A673 (cell line): ENCODE measurements around the gene FGFBP1. TPM values are rescaled to one million over a fixed set of nuclear protein-coding genes. Genes with fewer than 3 reads are reported as not detected.

Source experiments
- Bru-seq: library from RNA; stranded (reverse); fragments of 400-500 nt; gene quantifications from one replicate; lab custom pipeline; 2021; lab: Mats Ljungman, UMichigan
- BruChase-seq, 2 experiments: library from RNA; stranded (reverse); fragments of 400-500 nt; gene quantifications; one replicate each; lab custom pipeline; 2021; lab: Mats Ljungman, UMichigan
- BruUV-seq: library from RNA; stranded (reverse); fragments of 400-500 nt; replicated peaks from 2 replicates; lab custom pipeline; 2021; lab: Mats Ljungman, UMichigan
- CTCF ChIA-PET: fragments of 300-600 bp; sonication (Branson Sonifier 250); formaldehyde crosslinking; loops from one replicate; lab custom pipeline; 2022; ENCODE audit warnings: antibody characterized with exemption; lab: Charles Lee
- POLR2A ChIA-PET: fragments of 300-600 bp; sonication (Branson Sonifier 250); formaldehyde crosslinking; loops from one replicate; lab custom pipeline; 2022; ENCODE audit warnings: antibody characterized with exemption; ENCODE audit not compliant: low non-redundant PET; lab: Charles Lee
- DNase-seq: peaks from one replicate; pipeline ENCODE4 v3.0.0-alpha.2; 2015; ENCODE audit warnings: low spot score
- H3K27ac ChIP-seq: fragments of 200-600 bp; sonication (generic); 2 replicates; pipeline ENCODE4 v1.5.1; 2016; ENCODE audit warnings: mixed run types, low read depth, mild to moderate bottlenecking, mixed read lengths, antibody characterized with exemption, low read length; ENCODE audit not compliant: poor library complexity, severe bottlenecking
- H3K27me3 ChIP-seq: fragments of 200-600 bp; sonication (generic); replicated peaks from 2 replicates; pipeline ENCODE4 v1.6.1; 2017; ENCODE audit warnings: mixed run types, low read depth, mild to moderate bottlenecking, mixed read lengths, antibody characterized with exemption, low read length; ENCODE audit not compliant: insufficient read depth, poor library complexity
- H3K36me3 ChIP-seq: fragments of 200-600 bp; sonication (generic); 2 replicates; pipeline ENCODE4 v1.6.1; 2016; ENCODE audit warnings: mixed run types, mild to moderate bottlenecking, mixed read lengths, antibody characterized with exemption, low read length; ENCODE audit not compliant: insufficient read depth, poor library complexity, severe bottlenecking
- H3K4me1 ChIP-seq: fragments of 200-600 bp; sonication (generic); 2 replicates; pipeline ENCODE4 v1.6.1; 2017; ENCODE audit warnings: mixed run types, mild to moderate bottlenecking, mixed read lengths, antibody characterized with exemption, low read length; ENCODE audit not compliant: insufficient read depth, poor library complexity, severe bottlenecking
- H3K4me3 ChIP-seq: fragments of 200-600 bp; sonication (generic); 2 replicates; pipeline ENCODE4 v1.5.1; 2016; ENCODE audit warnings: low read depth, mixed run types, mild to moderate bottlenecking, mixed read lengths, low read length; ENCODE audit not compliant: poor library complexity, severe bottlenecking
- H3K9me3 ChIP-seq: fragments of 200-600 bp; sonication (generic); 2 replicates; pipeline ENCODE4 v1.6.1; 2016; ENCODE audit warnings: mixed run types, low read depth, mild to moderate bottlenecking, mixed read lengths, antibody characterized with exemption, low read length; ENCODE audit not compliant: poor library complexity, severe bottlenecking
- EZH2 ChIP-seq: fragments of 200-600 bp; sonication (generic); IDR thresholded peaks from 2 replicates; pipeline ENCODE4 v1.6.1; 2017; ENCODE audit warnings: borderline replicate concordance, low read depth, mild to moderate bottlenecking, mixed read lengths, antibody characterized with exemption, low read length; ENCODE audit not compliant: poor library complexity, severe bottlenecking
- intact Hi-C: fragments of 100-400 bp; cut with micrococcal nuclease; formaldehyde crosslinking; loops from one replicate; pipeline ENCODE4 v1.10.0; 2022; ENCODE audit not compliant: unreplicated experiment
- long read RNA-seq: library from polyadenylated mRNA; stranded (forward); transcript quantifications from one replicate; pipeline ENCODE4 v2.0.0, GENCODE V29; 2022
- total RNA-seq: library from RNA; stranded (reverse); gene quantifications from 2 replicates; pipeline ENCODE4 v1.2.3, GENCODE V29; 2021
- TF ChIP-seq, protein P1 (sequence below): fragments of 300-800, 200-600 bp; sonication (generic); conservative IDR thresholded peaks from 2 replicates; pipeline ENCODE4 v1.5.1; 2017; ENCODE audit warnings: low read depth, mild to moderate bottlenecking, antibody characterized with exemption, low read length, moderate library complexity, mixed read lengths

FGFBP1 gene
- not detected in 2 replicates for total RNA-seq
- Bru-seq, nascent RNA: not detected
- not detected for BruChase-seq, experiment 1, labeled RNA remaining after a 2-hour chase
- BruChase-seq, experiment 2, labeled RNA remaining after a 6-hour chase: not detected
- long read RNA-seq: 0 reads

DNA sequence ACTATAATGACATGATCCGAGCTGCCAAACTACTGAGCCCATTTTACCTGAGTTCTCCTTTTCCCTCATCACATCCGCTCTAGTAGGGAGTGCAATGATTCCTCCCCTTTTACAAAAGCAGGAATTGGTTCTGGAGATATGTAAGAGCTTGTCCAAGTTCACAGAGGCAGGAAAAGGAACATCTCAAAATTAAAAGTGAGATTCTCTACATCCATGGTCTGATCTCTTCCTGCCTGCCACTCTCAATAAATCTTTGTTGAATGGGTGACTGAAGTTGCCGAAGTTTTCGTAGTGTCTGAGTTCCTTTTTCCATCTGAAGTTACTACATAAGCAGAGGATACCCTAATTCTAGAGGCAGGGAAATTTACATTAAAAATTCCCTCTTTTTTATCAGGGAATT is at the start of gene FGFBP1:
Gene FGFBP1 (minus strand): TSS at position 101 of the 400 bp plus-strand sequence. CDS start 2,108 bp downstream, outside the sequence.
- BruUV-seq: no TSS peak
- POLR2A ChIA-PET: no interaction called here

DNA sequence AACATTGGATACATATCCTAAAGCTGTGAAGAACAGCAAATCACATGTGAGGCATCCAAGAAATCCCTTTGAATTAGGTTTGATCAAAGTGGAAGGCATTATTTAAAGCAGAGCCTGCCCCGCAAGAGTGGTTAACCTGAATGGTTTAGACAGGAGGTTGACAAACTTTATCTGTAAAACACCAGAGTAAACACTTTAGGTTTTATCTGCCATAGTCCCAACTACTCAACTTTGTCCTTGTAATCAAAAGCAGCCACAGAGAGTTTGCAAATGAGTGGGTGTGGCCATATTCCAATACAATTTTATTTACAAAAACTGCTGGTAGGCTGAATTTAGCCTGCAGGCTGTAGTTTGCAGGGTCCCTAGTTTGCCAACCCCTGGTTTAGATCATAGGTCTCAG is 49.7 kb upstream of the FGFBP1 start:
- no peak for DNase-seq
- POLR2A ChIA-PET: no interaction called here
- H3K36me3 ChIP-seq: no peaks in the 10 kb centered on the region
- no TSS peak for BruUV-seq
- no peaks in the 10 kb centered on the region for H3K27me3 ChIP-seq
- CTCF ChIA-PET: no interaction called here
- no peak for TF ChIP-seq EZH2
- TF ChIP-seq, protein P1, sequence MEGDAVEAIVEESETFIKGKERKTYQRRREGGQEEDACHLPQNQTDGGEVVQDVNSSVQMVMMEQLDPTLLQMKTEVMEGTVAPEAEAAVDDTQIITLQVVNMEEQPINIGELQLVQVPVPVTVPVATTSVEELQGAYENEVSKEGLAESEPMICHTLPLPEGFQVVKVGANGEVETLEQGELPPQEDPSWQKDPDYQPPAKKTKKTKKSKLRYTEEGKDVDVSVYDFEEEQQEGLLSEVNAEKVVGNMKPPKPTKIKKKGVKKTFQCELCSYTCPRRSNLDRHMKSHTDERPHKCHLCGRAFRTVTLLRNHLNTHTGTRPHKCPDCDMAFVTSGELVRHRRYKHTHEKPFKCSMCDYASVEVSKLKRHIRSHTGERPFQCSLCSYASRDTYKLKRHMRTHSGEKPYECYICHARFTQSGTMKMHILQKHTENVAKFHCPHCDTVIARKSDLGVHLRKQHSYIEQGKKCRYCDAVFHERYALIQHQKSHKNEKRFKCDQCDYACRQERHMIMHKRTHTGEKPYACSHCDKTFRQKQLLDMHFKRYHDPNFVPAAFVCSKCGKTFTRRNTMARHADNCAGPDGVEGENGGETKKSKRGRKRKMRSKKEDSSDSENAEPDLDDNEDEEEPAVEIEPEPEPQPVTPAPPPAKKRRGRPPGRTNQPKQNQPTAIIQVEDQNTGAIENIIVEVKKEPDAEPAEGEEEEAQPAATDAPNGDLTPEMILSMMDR: no peak
- intact Hi-C loops: no loop called here
- no peaks in the 10 kb centered on the region for H3K9me3 ChIP-seq
- H3K4me1 ChIP-seq: no peaks in the 10 kb centered on the region
- H3K27ac ChIP-seq: no peak overlapping the region
- no peak overlapping the region for H3K4me3 ChIP-seq

More for the DNA sequence above, at the start of gene FGFBP1:
- Histone ChIP-seq H3K27ac (no peak within 1 kb of the TSS), H3K27me3 (no peaks in the 10 kb centered on the region), H3K4me3 (no peak within 1 kb of the TSS), H3K4me1 (no peaks in the 10 kb centered on the region), H3K36me3 (no peaks in the 10 kb centered on the region), H3K9me3 (no peaks in the 10 kb centered on the region)
- intact Hi-C loops: no loop called here
- no peak for TF ChIP-seq EZH2
- TF ChIP-seq, protein P1: no peak
- CTCF ChIA-PET: no interaction called here
- DNase-seq: no peak

DNA sequence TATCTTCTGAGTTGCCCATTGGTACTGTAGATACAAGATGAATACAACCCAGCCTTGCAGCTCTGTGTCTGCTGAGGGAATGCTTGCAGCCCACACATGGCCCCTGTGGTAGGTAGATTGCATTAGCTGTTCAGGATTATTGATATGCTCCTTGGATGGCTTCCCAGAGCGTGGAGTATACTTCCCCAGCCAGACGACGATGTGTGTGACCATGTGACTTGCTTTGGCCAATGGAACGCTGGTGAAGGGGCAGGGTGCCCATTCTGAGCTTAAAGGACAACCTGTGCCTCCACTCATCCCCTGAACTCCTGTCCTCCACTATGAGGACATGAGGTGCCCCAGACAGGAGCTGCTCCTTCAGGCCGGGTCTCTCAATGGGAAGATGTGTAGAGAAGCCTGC is 48.4 kb upstream of the FGFBP1 start:
- no peak overlapping the region for H3K4me3 ChIP-seq
- H3K27me3 ChIP-seq: no peaks in the 10 kb centered on the region
- H3K4me1 ChIP-seq: no peaks in the 10 kb centered on the region
- BruUV-seq: no TSS peak
- POLR2A ChIA-PET: interaction anchor here (0.5 kb wide), 1 partner anchor 42 kb away, joined by 4 read pairs; no protein-coding TSS in a partner anchor
- CTCF ChIA-PET: interaction anchor here (0.6 kb wide), 1 partner anchor 35 kb away, joined by 8 read pairs; no protein-coding TSS in a partner anchor
- H3K36me3 ChIP-seq: no peaks in the 10 kb centered on the region
- no peak overlapping the region for H3K27ac ChIP-seq
- DNase-seq: no peak
- TF ChIP-seq, protein P1: no peak
- TF ChIP-seq EZH2: no peak
- no peaks in the 10 kb centered on the region for H3K9me3 ChIP-seq
- intact Hi-C loops: no loop called here
